Trophoblast cell (in vitro differentiated cells and primary cell): ENCODE data around the gene SUSD4.

Experiments
- DNase-seq, 2 donors: peaks; one replicate each; pipeline ENCODE4 v3.0.0-alpha.2; 2016
- H2AFZ ChIP-seq: 2 replicates; pipeline ENCODE4 v1.6.1; 2013; ENCODE audit warnings: low read length, moderate library complexity, mild to moderate bottlenecking; ENCODE audit not compliant: insufficient read depth, poor library complexity
- H2AK5ac ChIP-seq: 2 replicates; pipeline ENCODE4 v1.6.1; 2013; ENCODE audit warnings: mild to moderate bottlenecking, low read length
- H2BK120ac ChIP-seq: 2 replicates; pipeline ENCODE4 v1.6.1; 2013; ENCODE audit warnings: low read length, mild to moderate bottlenecking, moderate library complexity; ENCODE audit not compliant: insufficient read depth, poor library complexity
- H2BK12ac ChIP-seq: 2 replicates; pipeline ENCODE4 v1.6.1; 2013; ENCODE audit warnings: mild to moderate bottlenecking, low read length, moderate library complexity
- H2BK5ac ChIP-seq: 2 replicates; pipeline ENCODE4 v1.6.1; 2013; ENCODE audit warnings: low read length, low read depth, moderate library complexity, mild to moderate bottlenecking; ENCODE audit not compliant: poor library complexity
- H3K14ac ChIP-seq: 2 replicates; pipeline ENCODE4 v1.6.1; 2013; ENCODE audit warnings: mild to moderate bottlenecking, low read length
- H3K18ac ChIP-seq: 2 replicates; pipeline ENCODE4 v1.6.1; 2013; ENCODE audit warnings: mild to moderate bottlenecking, low read length
- H3K23ac ChIP-seq: 2 replicates; pipeline ENCODE4 v1.6.1; 2013; ENCODE audit warnings: low read length
- H3K27ac ChIP-seq: 2 replicates; pipeline ENCODE4 v1.5.1; 2013; ENCODE audit warnings: low read depth, mild to moderate bottlenecking, inconsistent platforms, low read length, moderate library complexity
- H3K27me3 ChIP-seq: 2 replicates; pipeline ENCODE4 v1.6.1; 2013; ENCODE audit warnings: inconsistent platforms, mild to moderate bottlenecking, low read length, moderate library complexity; ENCODE audit not compliant: insufficient read depth
- H3K36me3 ChIP-seq, 2 experiments: 1 replicate in 1 of 2; 2 replicates in 1 of 2; pipeline ENCODE4 v1.6.1; 2013; ENCODE audit warnings: low read length in 2 of 2, mild to moderate bottlenecking in 2 of 2, moderate library complexity in 1 of 2; ENCODE audit not compliant: insufficient read depth in 2 of 2, control insufficient read depth in 1 of 2
- H3K4ac ChIP-seq: 2 replicates; pipeline ENCODE4 v1.6.1; 2013; ENCODE audit warnings: low read depth, mild to moderate bottlenecking, low read length, moderate library complexity
- H3K4me1 ChIP-seq, 2 experiments: 1 replicate in 1 of 2; 2 replicates in 1 of 2; pipeline ENCODE4 v1.6.1; 2013; ENCODE audit warnings: low read length in 2 of 2, mild to moderate bottlenecking in 2 of 2, moderate library complexity in 1 of 2; ENCODE audit not compliant: insufficient read depth in 2 of 2, control insufficient read depth in 1 of 2
- H3K4me2 ChIP-seq: 2 replicates; pipeline ENCODE4 v1.6.1; 2013; ENCODE audit warnings: inconsistent platforms, mild to moderate bottlenecking, low read length, moderate library complexity
- H3K4me3 ChIP-seq: 2 replicates; pipeline ENCODE4 v1.5.1; 2013; ENCODE audit warnings: mild to moderate bottlenecking, low read depth, low read length, inconsistent platforms
- H3K79me1 ChIP-seq: one replicate; pipeline ENCODE4 v1.6.1; 2013; ENCODE audit warnings: low read length
- H3K79me2 ChIP-seq: 2 replicates; pipeline ENCODE4 v1.6.1; 2013; ENCODE audit warnings: low read length, mild to moderate bottlenecking; ENCODE audit not compliant: control insufficient read depth, insufficient read depth, poor library complexity
- H3K9ac ChIP-seq: 2 replicates; pipeline ENCODE4 v1.6.1; 2013; ENCODE audit warnings: mild to moderate bottlenecking, low read length
- H3K9me3 ChIP-seq: 2 replicates; pipeline ENCODE4 v1.6.1; 2013; ENCODE audit warnings: low read depth, mild to moderate bottlenecking, control low read depth, inconsistent platforms, low read length; ENCODE audit not compliant: insufficient read depth
- H4K12ac ChIP-seq: 2 replicates; pipeline ENCODE4 v1.6.1; 2013; ENCODE audit warnings: low read depth, mild to moderate bottlenecking, low read length, moderate library complexity
- H4K8ac ChIP-seq: 2 replicates; pipeline ENCODE4 v1.6.1; 2013; ENCODE audit warnings: low read depth, mild to moderate bottlenecking, low read length, moderate library complexity
- H4K91ac ChIP-seq: one replicate; pipeline ENCODE4 v1.6.1; 2013; ENCODE audit warnings: low read depth, mild to moderate bottlenecking, low read length, moderate library complexity
- WGBS: extraction: QIAGEN DNeasy Blood & Tissue Kit; methylation state at CpG from one replicate; pipeline ENCODE4 v1.1.7; 2013; ENCODE audit warnings: missing lambda C conversion rate; ENCODE audit not compliant: insufficient read length, insufficient coverage; ENCODE audit errors: extremely low coverage; 5-methylcytosine and 5-hydroxymethylcytosine counted together

SUSD4 gene

DNA sequence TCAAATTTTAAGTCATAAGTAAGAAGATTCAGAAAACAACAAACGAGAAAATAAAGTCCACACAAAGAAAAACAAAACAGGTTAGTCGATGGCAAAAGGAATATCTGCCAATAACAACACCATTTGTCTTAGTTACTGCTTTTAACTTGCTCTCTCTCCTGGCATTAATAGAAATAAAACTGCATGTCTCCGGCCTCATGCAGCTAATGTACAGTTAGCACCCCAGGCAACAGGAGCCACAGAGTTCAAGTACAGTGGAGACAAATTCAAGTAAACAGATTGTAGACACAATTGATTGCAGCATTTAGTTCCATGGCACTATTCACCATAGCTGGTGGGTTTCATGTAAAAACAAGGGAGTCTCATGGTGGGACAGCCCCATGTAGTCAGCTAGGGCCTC, 33.5 kb downstream of the SUSD4 start:
- Histone ChIP-seq H3K23ac (no peak overlapping the region), H2BK120ac (no peak overlapping the region)
- WGBS: no CpG with 5 or more reads among the region's 3 CpGs

GRCh38 chr1:223329664-223330415, 34.1 kb downstream of the SUSD4 start:
- no CpG with 5 or more reads among the region's 5 CpGs for WGBS
- H3K9me3 ChIP-seq: no peaks in the 10 kb centered on the region
- no peak overlapping the region for H4K91ac ChIP-seq
- H3K4me1 ChIP-seq: no peaks in the 10 kb centered on the region
- H2BK5ac ChIP-seq: no peak overlapping the region
- no peak overlapping the region for H3K4ac ChIP-seq
- H3K36me3 ChIP-seq: no peaks in the 10 kb centered on the region
- no peak overlapping the region for H3K27ac ChIP-seq
- no peak overlapping the region for H2AK5ac ChIP-seq
- H3K18ac ChIP-seq: no peak overlapping the region
- H3K23ac ChIP-seq: no peak overlapping the region
- no peak overlapping the region for H3K14ac ChIP-seq
- no peak overlapping the region for H4K12ac ChIP-seq
- H3K79me2 ChIP-seq: no peaks in the 10 kb centered on the region
- H2BK120ac ChIP-seq: no peak overlapping the region
- no peaks in the 10 kb centered on the region for H3K79me1 ChIP-seq
- H3K4me2 ChIP-seq: no peak overlapping the region
- no peak overlapping the region for H3K4me3 ChIP-seq
- DNase-seq: no peak
- no peak overlapping the region for H4K8ac ChIP-seq
- H2AFZ ChIP-seq: no peak overlapping the region
- H2BK12ac ChIP-seq: no peak overlapping the region
- no peak overlapping the region for H3K9ac ChIP-seq
- no peaks in the 10 kb centered on the region for H3K27me3 ChIP-seq

More for the DNA sequence above, 33.5 kb downstream of the SUSD4 start:
- Histone ChIP-seq H4K12ac (no peak overlapping the region), H2BK5ac (no peak overlapping the region), H2AFZ (no peak overlapping the region), H3K9ac (no peak overlapping the region), H4K8ac (no peak overlapping the region), H3K4ac (no peak overlapping the region), H3K79me2 (no peaks in the 10 kb centered on the region), H3K9me3 (no peaks in the 10 kb centered on the region), H3K14ac (no peak overlapping the region), H3K27ac (no peak overlapping the region), H3K18ac (no peak overlapping the region), H3K79me1 (no peaks in the 10 kb centered on the region), H3K4me3 (no peak overlapping the region), H3K4me1 (no peaks in the 10 kb centered on the region), H2BK12ac (no peak overlapping the region), H2AK5ac (no peak overlapping the region), H3K27me3 (no peaks in the 10 kb centered on the region), H3K36me3 (no peaks in the 10 kb centered on the region), H3K4me2 (no peak overlapping the region), H4K91ac (no peak overlapping the region)
- no peak for DNase-seq

DNA sequence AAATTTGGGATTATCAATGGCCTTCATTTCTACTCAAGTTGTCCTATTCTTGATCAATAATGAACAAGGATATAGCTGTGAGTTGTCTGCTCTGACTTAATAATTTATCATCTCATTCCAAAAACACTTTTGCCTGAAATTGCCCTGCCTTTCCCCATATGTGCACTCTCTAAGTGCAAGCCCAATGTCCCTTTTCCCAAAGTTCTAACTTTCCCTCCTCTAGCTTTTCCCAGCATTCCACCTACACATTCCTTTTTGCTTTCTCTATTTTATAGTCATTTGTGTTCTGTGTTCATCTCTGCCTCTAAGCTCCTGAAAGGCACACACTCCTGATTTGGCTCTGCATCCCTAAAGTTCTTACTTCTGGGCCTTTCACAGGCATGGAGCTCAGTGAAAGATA, 34.7 kb downstream of the SUSD4 start:
- no peak overlapping the region for H4K12ac ChIP-seq
- H2BK5ac ChIP-seq: no peak overlapping the region
- H3K9me3 ChIP-seq: no peaks in the 10 kb centered on the region

GRCh38 chr1:223328566-223328965, 35.4 kb downstream of the SUSD4 start:
- H3K23ac ChIP-seq: no peak overlapping the region
- no CpG with 5 or more reads among the region's 4 CpGs for WGBS
- H2BK5ac ChIP-seq: no peak overlapping the region
- H4K8ac ChIP-seq: no peak overlapping the region
- no peak overlapping the region for H4K91ac ChIP-seq
- no peak overlapping the region for H2BK12ac ChIP-seq
- no peak for DNase-seq
- H3K4ac ChIP-seq: no peak overlapping the region
- no peak overlapping the region for H3K4me2 ChIP-seq
- no peaks in the 10 kb centered on the region for H3K4me1 ChIP-seq
- H4K12ac ChIP-seq: no peak overlapping the region
- H3K14ac ChIP-seq: no peak overlapping the region
- H2AFZ ChIP-seq: no peak overlapping the region
- H3K9ac ChIP-seq: no peak overlapping the region
- H3K9me3 ChIP-seq: no peaks in the 10 kb centered on the region
- no peak overlapping the region for H2BK120ac ChIP-seq
- no peaks in the 10 kb centered on the region for H3K36me3 ChIP-seq
- no peaks in the 10 kb centered on the region for H3K27me3 ChIP-seq
- H3K4me3 ChIP-seq: no peak overlapping the region
- H3K18ac ChIP-seq: no peak overlapping the region
- no peaks in the 10 kb centered on the region for H3K79me1 ChIP-seq
- no peak overlapping the region for H3K27ac ChIP-seq
- no peaks in the 10 kb centered on the region for H3K79me2 ChIP-seq
- H2AK5ac ChIP-seq: no peak overlapping the region

More for the DNA sequence above, 34.7 kb downstream of the SUSD4 start:
- no peak overlapping the region for H2BK12ac ChIP-seq
- no peak overlapping the region for H3K14ac ChIP-seq
- no peaks in the 10 kb centered on the region for H3K36me3 ChIP-seq
- no peaks in the 10 kb centered on the region for H3K4me1 ChIP-seq
- H3K4me3 ChIP-seq: no peak overlapping the region
- H2AK5ac ChIP-seq: no peak overlapping the region
- H3K27me3 ChIP-seq: no peaks in the 10 kb centered on the region
- no peak overlapping the region for H4K8ac ChIP-seq
- no peak overlapping the region for H3K4ac ChIP-seq
- no peak overlapping the region for H2BK120ac ChIP-seq
- H3K79me1 ChIP-seq: no peaks in the 10 kb centered on the region
- no peak overlapping the region for H3K4me2 ChIP-seq
- H2AFZ ChIP-seq: no peak overlapping the region
- H4K91ac ChIP-seq: no peak overlapping the region
- H3K79me2 ChIP-seq: no peaks in the 10 kb centered on the region
- H3K18ac ChIP-seq: no peak overlapping the region
- no peak overlapping the region for H3K23ac ChIP-seq
- no peak overlapping the region for H3K9ac ChIP-seq
- no peak for DNase-seq
- H3K27ac ChIP-seq: no peak overlapping the region
